ENCODE measurements around the gene MNT.
"Not testable (repeated sequence)": the region's sequence is repeated elsewhere in the genome, so short reads cannot be mapped to it uniquely, and the experiment has no call there.

The MNT gene

GRCh38 chr17:2400877-2401425, at the start of gene MNT:
Gene MNT (minus strand): TSS chr17:2401060. CDS start chr17:2400712, 348 bp downstream.
- DNase-seq (ENCODE audit: low spot score) = peak; percentile 97

GRCh38 chr17:2450016-2450650, 49.3 kb upstream of the MNT start:
- no peak for DNase-seq (ENCODE audit: low spot score)

- no peak for DNase-seq (ENCODE audit: low spot score)
Measured at GRCh38 chr17:2449486-2449885, 48.6 kb upstream of the MNT start.

- DNase-seq (ENCODE audit: low spot score) = not testable (repeated sequence)
Measured at GRCh38 chr17:2447479-2447878, 46.6 kb upstream of the MNT start.

- DNase-seq (ENCODE audit: low spot score) = no peak
Measured at GRCh38 chr17:2445638-2446037, 44.8 kb upstream of the MNT start.

- no peak for DNase-seq (ENCODE audit: low spot score)
Measured at GRCh38 chr17:2444382-2444781, 43.5 kb upstream of the MNT start.

GRCh38 chr17:2442166-2442565, 41.3 kb upstream of the MNT start:
- DNase-seq (ENCODE audit: low spot score) = no peak

- DNase-seq (ENCODE audit: low spot score) = no peak
Measured at GRCh38 chr17:2440930-2441329, 40.1 kb upstream of the MNT start.

- DNase-seq (ENCODE audit: low spot score) = not testable (repeated sequence)
Measured at GRCh38 chr17:2439997-2440396, 39.1 kb upstream of the MNT start.

- no peak for DNase-seq (ENCODE audit: low spot score)
Measured at GRCh38 chr17:2438823-2439222, 38.0 kb upstream of the MNT start.

GRCh38 chr17:2436316-2436905, 35.6 kb upstream of the MNT start:
- no peak for DNase-seq (ENCODE audit: low spot score)

GRCh38 chr17:2435862-2436261, 35.0 kb upstream of the MNT start:
- DNase-seq (ENCODE audit: low spot score) = no peak

- DNase-seq (ENCODE audit: low spot score) = no peak
Measured at GRCh38 chr17:2435181-2435741, 34.4 kb upstream of the MNT start.

GRCh38 chr17:2433696-2434095, 32.8 kb upstream of the MNT start:
- no peak for DNase-seq (ENCODE audit: low spot score)

GRCh38 chr17:2427910-2428309, 27.1 kb upstream of the MNT start:
- DNase-seq (ENCODE audit: low spot score) = no peak

GRCh38 chr17:2427215-2427614, 26.4 kb upstream of the MNT start:
- DNase-seq (ENCODE audit: low spot score) = no peak

GRCh38 chr17:2423271-2423670, 22.4 kb upstream of the MNT start:
- no peak for DNase-seq (ENCODE audit: low spot score)

GRCh38 chr17:2421315-2422147, 20.7 kb upstream of the MNT start:
- DNase-seq (ENCODE audit: low spot score) = no peak

- no peak for DNase-seq (ENCODE audit: low spot score)
Measured at GRCh38 chr17:2420176-2420575, 19.3 kb upstream of the MNT start.

GRCh38 chr17:2419486-2419885, 18.6 kb upstream of the MNT start:
- DNase-seq (ENCODE audit: low spot score) = no peak

GRCh38 chr17:2418572-2418971, 17.7 kb upstream of the MNT start:
- no peak for DNase-seq (ENCODE audit: low spot score)

GRCh38 chr17:2416010-2416734, 15.3 kb upstream of the MNT start:
- DNase-seq (ENCODE audit: low spot score) = peak; percentile 89

Measured in left forelimb (tissue), 1 donor.